ENCODE measurements around the gene PDE9A. TPM values are rescaled to one million over a fixed set of nuclear protein-coding genes. Genes with fewer than 3 reads are reported as not detected.
A peak's percentile ranks its signal among the peaks of the same experiment; 100 is the strongest.

Gene PDE9A
- total RNA-seq, 1 experiment from 2014 or later, result not detected

- H3K36me3 ChIP-seq, result no peaks in the 10 kb centered on the region
- peaks cover 22% of the 10 kb centered on the region for H3K27me3 ChIP-seq
- no peak overlapping the region for H3K4me3 ChIP-seq
- DNase-seq, result no peak
- H3K9me3 ChIP-seq, result no peaks in the 10 kb centered on the region
Measured at GRCh38 chr21:42659416-42660117, 6.1 kb downstream of the PDE9A start.

GRCh38 chr21:42660118-42660470, 6.7 kb downstream of the PDE9A start:
- Histone ChIP-seq H3K4me3 (no peak overlapping the region), H3K36me3 (no peaks in the 10 kb centered on the region), H3K27me3 (peaks cover 17% of the 10 kb centered on the region), H3K9me3 (no peaks in the 10 kb centered on the region)
- no peak for DNase-seq

DNA sequence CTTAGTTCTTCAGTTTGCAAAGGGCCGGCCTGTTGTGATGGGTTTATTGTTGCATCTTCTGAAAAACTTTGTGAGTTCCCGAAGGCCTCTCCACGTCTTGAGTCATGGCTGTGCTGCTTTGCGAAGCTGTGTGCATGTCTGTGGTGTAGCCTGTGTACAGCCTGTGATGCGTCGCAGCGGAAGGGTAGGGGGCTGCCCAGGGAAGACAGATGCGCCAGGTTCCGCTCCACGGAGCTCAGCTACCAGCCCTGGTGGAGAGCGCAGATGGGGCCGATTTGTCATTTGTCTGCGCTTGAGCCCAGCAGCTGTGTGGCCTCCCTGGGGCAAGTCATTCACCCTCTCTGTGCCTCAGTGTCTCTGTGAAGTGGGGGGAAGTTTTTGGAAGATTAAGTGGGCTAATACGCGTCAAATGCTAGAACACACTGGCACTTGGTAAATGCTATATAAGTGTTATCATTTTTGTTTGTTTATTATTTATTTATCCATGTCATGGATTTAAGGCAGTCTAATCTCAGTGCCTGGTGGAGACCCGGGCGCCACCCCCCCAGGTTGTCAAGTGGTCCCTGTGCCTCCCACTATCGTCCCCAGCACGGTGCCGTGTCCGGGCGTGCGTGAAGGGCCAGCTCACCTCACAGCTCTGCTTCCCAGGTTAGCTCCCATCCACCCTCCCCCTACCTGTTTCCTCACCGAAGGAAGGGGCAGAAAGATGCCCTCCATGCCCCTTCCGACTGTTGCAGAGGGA, 8.4 kb downstream of the PDE9A start:
- no peak for DNase-seq

DNA sequence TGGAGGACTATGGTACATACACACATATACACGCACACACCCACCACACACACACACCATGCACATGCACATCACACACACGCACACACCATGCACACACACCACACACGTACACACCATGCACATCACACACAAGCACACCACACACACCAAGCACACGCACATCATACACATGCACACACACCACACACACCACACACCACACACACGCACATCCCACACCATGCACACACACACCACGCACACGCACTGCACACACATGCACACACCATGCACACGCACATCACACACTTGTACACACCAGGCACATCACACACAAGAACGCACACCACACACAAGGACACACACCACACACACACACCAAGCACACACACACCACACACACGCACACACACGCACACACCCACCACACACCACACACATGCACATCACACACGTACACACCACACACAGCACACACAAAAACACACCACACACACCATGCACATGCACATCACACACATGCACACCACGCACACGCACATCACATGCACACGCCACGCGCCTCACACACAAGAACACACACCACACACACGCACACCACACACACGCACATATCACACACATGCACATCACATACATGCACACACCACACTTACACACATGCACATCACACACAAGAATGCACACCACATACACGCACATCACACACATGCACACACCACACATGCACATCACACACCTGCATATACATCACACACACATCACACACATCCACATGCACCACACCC, 9.2 kb downstream of the PDE9A start:
- no peaks in the 10 kb centered on the region for H3K27me3 ChIP-seq
- H3K9me3 ChIP-seq, result no peaks in the 10 kb centered on the region
- H3K4me3 ChIP-seq, result no peak overlapping the region
- no peak for DNase-seq
- H3K36me3 ChIP-seq, result no peaks in the 10 kb centered on the region

More for the DNA sequence above, 8.4 kb downstream of the PDE9A start:
- Histone ChIP-seq H3K27me3 (peaks cover 1% of the 10 kb centered on the region), H3K36me3 (no peaks in the 10 kb centered on the region), H3K9me3 (no peaks in the 10 kb centered on the region), H3K4me3 (no peak overlapping the region)

GRCh38 chr21:42663200-42663750, 9.9 kb downstream of the PDE9A start:
- H3K36me3 ChIP-seq, result no peaks in the 10 kb centered on the region
- no peaks in the 10 kb centered on the region for H3K27me3 ChIP-seq
- H3K4me3 ChIP-seq, result no peak overlapping the region
- DNase-seq, result no peak
- H3K9me3 ChIP-seq, result no peaks in the 10 kb centered on the region

- H3K36me3 ChIP-seq, result no peaks in the 10 kb centered on the region
- no peaks in the 10 kb centered on the region for H3K9me3 ChIP-seq
- DNase-seq, result no peak
- no peaks in the 10 kb centered on the region for H3K27me3 ChIP-seq
- no peak overlapping the region for H3K4me3 ChIP-seq
Measured at GRCh38 chr21:42663860-42664535, 10.6 kb downstream of the PDE9A start.

- Histone ChIP-seq H3K4me3 (no peak overlapping the region), H3K27me3 (no peaks in the 10 kb centered on the region), H3K36me3 (no peaks in the 10 kb centered on the region), H3K9me3 (no peaks in the 10 kb centered on the region)
- no peak for DNase-seq
Measured at GRCh38 chr21:42664614-42665013, 11.2 kb downstream of the PDE9A start.

DNA sequence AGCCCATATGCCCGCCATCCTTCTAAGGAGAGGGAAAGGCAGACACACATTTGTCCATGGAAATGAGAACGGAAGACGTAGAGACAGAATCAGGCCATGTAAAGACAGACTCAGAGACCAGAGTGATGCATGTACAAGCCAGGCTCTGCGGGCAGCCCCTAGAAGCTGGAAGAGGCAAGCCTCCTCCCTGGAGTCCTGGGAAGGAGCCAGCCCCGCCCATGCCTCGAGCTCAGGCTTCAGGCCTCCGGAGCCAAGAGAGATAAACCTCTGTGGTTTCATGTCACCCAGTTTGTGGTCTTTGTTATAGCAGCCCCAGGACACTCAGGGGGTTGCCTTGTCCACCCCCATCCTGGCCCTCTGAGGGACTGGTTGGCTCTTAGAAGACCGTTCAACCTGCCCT, 11.6 kb downstream of the PDE9A start:
- no peaks in the 10 kb centered on the region for H3K9me3 ChIP-seq
- H3K36me3 ChIP-seq, result no peaks in the 10 kb centered on the region
- 0 out of 2 replicates have a peak, but pooled peaks cover 1% of the 10 kb centered on the region for H3K27me3 ChIP-seq
- no peak overlapping the region for H3K4me3 ChIP-seq
- DNase-seq, result peak; percentile 42

- H3K4me3 ChIP-seq, result no peak overlapping the region
- DNase-seq, result no peak
- H3K27me3 ChIP-seq, result 0 out of 2 replicates have a peak, but pooled peaks cover 3% of the 10 kb centered on the region
- H3K36me3 ChIP-seq, result no peaks in the 10 kb centered on the region
- no peaks in the 10 kb centered on the region for H3K9me3 ChIP-seq
Measured at GRCh38 chr21:42665484-42665883, 12.1 kb downstream of the PDE9A start.

GRCh38 chr21:42666023-42666747, 12.8 kb downstream of the PDE9A start:
- no peaks in the 10 kb centered on the region for H3K36me3 ChIP-seq
- H3K9me3 ChIP-seq, result no peaks in the 10 kb centered on the region
- H3K4me3 ChIP-seq, result no peak overlapping the region
- 0 out of 2 replicates have a peak, but pooled peaks cover 3% of the 10 kb centered on the region for H3K27me3 ChIP-seq
- DNase-seq, result no peak

DNA sequence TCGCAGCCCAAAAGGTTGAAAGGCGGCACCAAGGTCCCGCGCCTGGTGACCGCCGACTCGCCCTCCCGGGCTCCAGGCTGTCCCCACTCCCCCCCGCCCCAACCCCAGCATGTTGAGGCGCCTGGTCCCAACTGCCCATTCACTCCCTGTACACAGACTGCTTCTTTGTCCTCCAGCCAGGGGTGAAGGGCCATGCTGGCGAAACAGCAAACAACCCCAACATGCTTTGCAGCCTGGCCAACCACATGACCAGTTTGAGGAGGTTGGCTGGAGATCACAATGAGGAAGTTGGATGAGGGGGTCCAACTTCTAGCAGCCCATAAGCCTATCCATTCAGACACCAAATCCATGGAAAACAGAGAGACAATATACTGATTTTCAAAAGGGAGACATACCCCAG, 13.5 kb downstream of the PDE9A start:
- H3K36me3 ChIP-seq, result no peaks in the 10 kb centered on the region
- H3K9me3 ChIP-seq, result no peaks in the 10 kb centered on the region
- H3K4me3 ChIP-seq, result no peak overlapping the region
- peaks cover 5% of the 10 kb centered on the region; the same call in 1 of the 2 replicates for H3K27me3 ChIP-seq
- DNase-seq, result no peak

- Histone ChIP-seq H3K9me3 (no peaks in the 10 kb centered on the region), H3K27me3 (peaks cover 10% of the 10 kb centered on the region; the same call in 1 of the 2 replicates), H3K4me3 (no peak overlapping the region), H3K36me3 (no peaks in the 10 kb centered on the region)
- DNase-seq, result no peak
Measured at GRCh38 chr21:42668298-42668992, 15.0 kb downstream of the PDE9A start.

DNA sequence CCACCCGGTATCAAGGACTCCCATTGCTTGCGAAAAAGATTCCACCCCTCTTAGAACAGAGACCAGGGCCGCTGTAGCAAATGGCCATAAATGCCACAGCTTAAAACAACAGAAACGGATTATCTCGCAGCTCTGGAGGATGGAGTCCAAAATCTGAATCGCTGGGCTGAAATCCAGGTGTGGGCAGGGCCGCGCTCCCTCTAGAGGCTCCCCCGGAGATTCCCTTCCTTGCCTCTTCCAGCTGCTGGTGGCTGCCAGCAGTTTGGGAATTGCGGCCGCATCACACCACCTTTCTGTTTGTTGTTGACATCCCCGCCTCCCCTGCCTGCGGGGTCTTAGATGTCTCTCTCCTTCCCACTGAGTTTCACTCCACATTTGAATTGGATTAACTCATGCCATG, 15.6 kb downstream of the PDE9A start:
- H3K9me3 ChIP-seq, result no peaks in the 10 kb centered on the region
- no peaks in the 10 kb centered on the region for H3K36me3 ChIP-seq
- no peak overlapping the region for H3K4me3 ChIP-seq
- peak; percentile 49 for DNase-seq
- peaks cover 10% of the 10 kb centered on the region; the same call in 1 of the 2 replicates for H3K27me3 ChIP-seq

- H3K27me3 ChIP-seq, result peaks cover 10% of the 10 kb centered on the region; the same call in 1 of the 2 replicates
- H3K36me3 ChIP-seq, result no peaks in the 10 kb centered on the region
- H3K4me3 ChIP-seq, result no peak overlapping the region
- H3K9me3 ChIP-seq, result no peaks in the 10 kb centered on the region
- DNase-seq, result no peak
Measured at GRCh38 chr21:42670058-42670880, 16.8 kb downstream of the PDE9A start.

DNA sequence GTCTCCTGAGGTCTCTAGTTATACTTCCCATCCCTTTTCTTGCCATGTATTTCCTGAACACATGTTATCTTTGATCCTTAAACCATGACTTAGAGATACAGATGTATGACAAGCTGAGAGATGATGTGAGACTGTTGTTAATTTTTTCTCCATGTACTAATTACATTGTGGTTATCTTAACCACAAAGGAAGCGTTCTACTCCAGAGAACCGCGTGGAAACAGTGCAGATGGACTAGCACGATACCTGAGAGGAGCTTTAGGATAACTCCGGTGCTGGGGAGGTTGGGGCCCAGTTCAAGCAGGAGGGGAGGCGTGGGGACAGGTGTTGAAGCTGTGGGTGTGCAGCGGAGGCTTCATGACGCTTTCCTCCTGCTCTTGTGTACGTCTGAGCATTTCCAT, 17.5 kb downstream of the PDE9A start:
- H3K27me3 ChIP-seq, result peaks cover 10% of the 10 kb centered on the region; the same call in 1 of the 2 replicates
- no peak overlapping the region for H3K4me3 ChIP-seq
- no peaks in the 10 kb centered on the region for H3K9me3 ChIP-seq
- no peak for DNase-seq
- H3K36me3 ChIP-seq, result no peaks in the 10 kb centered on the region
